HCT116 (cell line): Measurements from ENCODE around the gene MDFIC2.

Source experiments
- CTCF ChIP-seq, 3 experiments: fragments of 200-600 bp in 1 of 3; sonication (generic) in 1 of 3; IDR thresholded peaks in 2 of 3; conservative IDR thresholded peaks in 1 of 3; 2 replicates each; pipeline ENCODE4 v1.5.1; 2012 to 2017; ENCODE audit warnings: low read depth in 2 of 3, low read length in 2 of 3, antibody characterized with exemption in 1 of 3, borderline replicate concordance in 1 of 3, control low read depth in 1 of 3, mild to moderate bottlenecking in 1 of 3, mixed read lengths in 1 of 3, mixed run types in 1 of 3, moderate library complexity in 1 of 3; ENCODE audit not compliant: insufficient read depth in 1 of 3
- POLR2A ChIP-seq: IDR thresholded peaks from 2 replicates; pipeline ENCODE4 v1.7.0; 2011; ENCODE audit warnings: borderline replicate concordance; ENCODE audit not compliant: insufficient read depth, insufficient read length; ENCODE audit errors: extremely low read depth
- ZFX ChIP-seq: fragments of 450-650 bp; IDR thresholded peaks from 2 replicates; pipeline ENCODE4 v1.6.1; 2017

GRCh38 chr3:70185661-70186060 lies 126.8 kb downstream of the MDFIC2 start:
- TF ChIP-seq POLR2A (no peak), ZFX (no peak), CTCF (IDR thresholded peaks at IDR 0.05 in 2 of 3, conservative IDR thresholded peaks at IDR 0.05 in 1 of 3; ENCODE audit: borderline replicate concordance in 1 of 3, insufficient read depth in 1 of 3, low read depth in 2 of 3, low read length in 2 of 3) (no peak)
